Stimulated activated CD4-positive, alpha-beta T cell treated with anti-CD3 and anti-CD28 coated beads, Interleukin-15, amount 100 ng/mL, for 24 hours (primary cell): ENCODE data around the gene MUS81.

Source experiments
- DNase-seq: peaks from one replicate; pipeline ENCODE4 v3.0.0-alpha.2; 2020

The MUS81 gene

GRCh38 chr11:65873318-65874156 is 13.3 kb downstream of the MUS81 start:
- peak; percentile 96 for DNase-seq

GRCh38 chr11:65879617-65880016 is 19.4 kb downstream of the MUS81 start, which contains the start of gene CTSW:
Gene CTSW, plus strand, starts transcription at chr11:65879837. Its CDS starts 18 bp downstream, at chr11:65879855.
- DNase-seq = peak; percentile 53

- no peak for DNase-seq
These were observed 19.8 kb downstream of the MUS81 start for GRCh38 chr11:65880027-65880426.

- no peak for DNase-seq
These were observed 20.7 kb downstream of the MUS81 start for GRCh38 chr11:65880844-65881421.

- no peak for DNase-seq
These were observed 22.2 kb downstream of the MUS81 start for GRCh38 chr11:65882120-65883057.

- no peak for DNase-seq
These were observed 23.0 kb downstream of the MUS81 start for GRCh38 chr11:65883058-65883761.

- DNase-seq = no peak
These were observed 23.8 kb downstream of the MUS81 start for GRCh38 chr11:65883786-65884715.

GRCh38 chr11:65884716-65885092 is 24.5 kb downstream of the MUS81 start:
- peak; percentile 85 for DNase-seq

GRCh38 chr11:65885231-65885630 is 25.0 kb downstream of the MUS81 start:
- DNase-seq = no peak

GRCh38 chr11:65885808-65886536 is 25.7 kb downstream of the MUS81 start:
- no peak for DNase-seq

GRCh38 chr11:65886826-65887722 is 26.8 kb downstream of the MUS81 start:
- DNase-seq = no peak

- DNase-seq = no peak
These were observed 27.5 kb downstream of the MUS81 start for GRCh38 chr11:65887723-65888162.

- DNase-seq = peak; percentile 98
These were observed 28.1 kb downstream of the MUS81 start, which contains the start of gene FIBP for GRCh38 chr11:65888163-65888814. Gene FIBP, minus strand, starts transcription at chr11:65888471. Its CDS starts 53 bp downstream, at chr11:65888418.

- DNase-seq = peak; percentile 99
These were observed 30.3 kb downstream of the MUS81 start, which contains the start of gene CCDC85B for GRCh38 chr11:65890324-65891218. Gene CCDC85B, plus strand, starts transcription at chr11:65890673. Its CDS starts 111 bp downstream, at chr11:65890784.

- DNase-seq = peak; percentile 62
These were observed 31.2 kb downstream of the MUS81 start for GRCh38 chr11:65891219-65892136.

- DNase-seq = peak; percentile 59
These were observed 31.9 kb downstream of the MUS81 start for GRCh38 chr11:65892137-65892540.
